Measurements from ENCODE around the gene TNFRSF6B. TPM values are rescaled to one million over a fixed set of nuclear protein-coding genes. Genes with fewer than 3 reads are reported as not detected.

Gene TNFRSF6B
- total RNA-seq, 3 donors from 2014 or later (not counting 1 experiment from before 2014, with no cell fraction given): not detected

DNA sequence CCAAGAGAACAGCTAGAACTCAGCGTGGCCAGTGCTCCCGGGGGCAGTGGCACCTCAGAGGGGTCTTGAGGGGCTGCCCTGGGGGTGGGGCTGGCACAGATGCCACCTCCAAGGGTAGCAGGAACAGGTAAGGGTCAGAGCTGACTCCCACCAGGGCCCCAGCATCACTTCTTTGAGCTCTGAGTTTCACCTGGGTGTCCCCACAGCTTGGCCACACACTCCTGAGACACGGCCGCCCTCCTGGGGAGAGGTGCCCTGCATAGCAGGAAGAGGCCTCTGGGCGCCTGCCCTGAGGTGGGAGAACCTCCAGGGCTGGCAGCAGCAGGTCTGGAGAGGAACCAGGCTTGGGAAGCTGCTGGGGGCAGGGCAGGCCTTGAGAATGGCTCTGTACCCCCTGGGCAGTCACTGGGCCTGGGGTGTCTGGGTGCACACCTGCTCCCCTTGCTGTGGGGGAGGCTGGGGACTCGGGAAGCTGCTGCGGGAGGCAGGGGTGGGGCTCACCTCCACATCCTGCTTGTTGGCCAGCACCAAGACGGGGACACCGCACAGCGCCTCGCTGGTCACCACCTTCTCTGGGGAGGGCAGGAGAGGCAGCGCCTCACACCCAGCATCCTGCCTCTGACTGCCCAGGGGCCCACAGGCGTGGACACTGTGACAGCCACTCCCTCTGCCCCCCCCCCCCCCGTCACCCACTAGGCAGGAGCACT, 5.0 kb downstream of the TNFRSF6B start:
- Histone ChIP-seq H3K9me3 (ENCODE audit: control insufficient read depth, insufficient read depth, low read length) (no peaks in the 10 kb centered on the region), H3K4me1 (ENCODE audit: control insufficient read depth, insufficient read depth, low read length) (peaks cover 34% of the 10 kb centered on the region), H3K27ac (ENCODE audit: low read length) (no peak overlapping the region), H3K36me3 (ENCODE audit: control insufficient read depth, insufficient read depth, low read length) (peaks cover 24% of the 10 kb centered on the region), H3K4me3 (ENCODE audit: low read length) (no peak overlapping the region), H3K27me3 (ENCODE audit: control insufficient read depth, insufficient read depth, low read length) (no peaks in the 10 kb centered on the region)
- H3K4me1 Mint-ChIP-seq: peaks cover 3 to 22% of the 10 kb centered on the region in 2 donors
- no peaks in the 10 kb centered on the region for H3K27me3 Mint-ChIP-seq (ENCODE audit: low read depth in 2 of 2)
- intact Hi-C loops (cut with micrococcal nuclease): no loop called here
- 56% methylated on average over 13 of the region's 14 CpGs for WGBS (ENCODE audit: insufficient coverage)
- no peak for ATAC-seq
- TF ChIP-seq CTCF (IDR thresholded peaks at IDR 0.05): no peak
- no peaks in the 10 kb centered on the region for H3K9me3 Mint-ChIP-seq
- no peak overlapping the region for H3K27ac Mint-ChIP-seq
- no peak for DNase-seq
- H3K4me3 Mint-ChIP-seq: no peak overlapping the region
- H3K36me3 Mint-ChIP-seq: no peaks in the 10 kb centered on the region

- no peak for TF ChIP-seq CTCF (IDR thresholded peaks at IDR 0.05)
- intact Hi-C loops (cut with micrococcal nuclease): no loop called here
- Histone ChIP-seq H3K27ac (ENCODE audit: low read length) (no peak overlapping the region), H3K4me3 (ENCODE audit: low read length) (no peak overlapping the region), H3K36me3 (ENCODE audit: control insufficient read depth, insufficient read depth, low read length) (peaks cover 24% of the 10 kb centered on the region), H3K9me3 (ENCODE audit: control insufficient read depth, insufficient read depth, low read length) (no peaks in the 10 kb centered on the region), H3K27me3 (ENCODE audit: control insufficient read depth, insufficient read depth, low read length) (no peaks in the 10 kb centered on the region), H3K4me1 (ENCODE audit: control insufficient read depth, insufficient read depth, low read length) (peaks cover 34% of the 10 kb centered on the region)
- WGBS (ENCODE audit: insufficient coverage): 95% methylated on average over 16 of the region's 16 CpGs
- peaks cover 8 to 25% of the 10 kb centered on the region in 2 donors for H3K4me1 Mint-ChIP-seq
- no peaks in the 10 kb centered on the region for H3K27me3 Mint-ChIP-seq (ENCODE audit: low read depth in 2 of 2)
- H3K36me3 Mint-ChIP-seq: no peaks in the 10 kb centered on the region
- no peak overlapping the region for H3K27ac Mint-ChIP-seq
- H3K9me3 Mint-ChIP-seq: no peaks in the 10 kb centered on the region
- ATAC-seq (no peak), DNase-seq (no peak)
- no peak overlapping the region for H3K4me3 Mint-ChIP-seq
Measured at GRCh38 chr20:63702036-63702665, 5.7 kb downstream of the TNFRSF6B start.

DNA sequence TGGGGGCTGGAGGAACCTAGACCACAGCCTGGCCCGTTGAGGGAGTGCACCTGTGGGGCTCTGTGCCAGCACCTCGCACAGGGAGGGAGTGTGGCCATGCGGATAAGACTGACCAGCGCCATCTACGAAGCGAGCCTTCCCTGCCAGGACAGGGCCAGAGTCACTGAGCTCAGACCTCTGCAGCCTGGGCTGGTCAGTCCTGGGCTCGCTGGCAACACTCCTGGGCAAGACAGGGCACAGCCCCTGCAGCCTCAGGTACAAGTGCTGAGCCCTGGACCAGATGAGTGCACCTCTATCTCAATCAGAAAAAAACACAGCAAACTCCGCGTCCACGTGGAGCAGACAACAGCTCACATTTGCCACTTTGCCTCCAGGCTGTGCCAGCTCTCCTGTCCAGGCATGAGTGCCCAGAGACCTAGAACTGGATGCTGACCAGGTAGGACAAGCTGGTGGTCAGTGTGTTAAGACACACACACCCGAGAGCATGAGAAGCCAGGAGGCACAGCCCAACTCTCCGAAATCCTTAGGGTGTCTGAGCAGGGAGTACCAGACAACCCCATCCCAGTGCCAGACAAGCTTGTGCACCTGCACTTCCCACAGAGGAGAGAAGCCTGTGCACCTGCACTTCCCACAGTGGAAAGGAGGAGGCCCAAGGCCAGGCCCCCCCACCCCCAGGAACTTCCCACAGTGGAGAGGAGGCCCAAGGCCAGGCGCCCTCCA, 6.5 kb downstream of the TNFRSF6B start:
- H3K9me3 ChIP-seq (ENCODE audit: control insufficient read depth, insufficient read depth, low read length): no peaks in the 10 kb centered on the region
- no peak overlapping the region for H3K27ac Mint-ChIP-seq
- intact Hi-C loops (cut with micrococcal nuclease): no loop called here
- H3K27me3 Mint-ChIP-seq (ENCODE audit: low read depth in 2 of 2): no peaks in the 10 kb centered on the region
- peaks cover 8 to 22% of the 10 kb centered on the region in 2 donors for H3K4me1 Mint-ChIP-seq
- H3K27ac ChIP-seq (ENCODE audit: low read length): no peak overlapping the region
- H3K9me3 Mint-ChIP-seq: no peaks in the 10 kb centered on the region
- ATAC-seq: no peak
- H3K4me3 Mint-ChIP-seq: no peak overlapping the region
- no peak overlapping the region for H3K4me3 ChIP-seq (ENCODE audit: low read length)
- 91% methylated on average over 12 of the region's 13 CpGs for WGBS (ENCODE audit: insufficient coverage)
- no peak for TF ChIP-seq CTCF (IDR thresholded peaks at IDR 0.05)
- peaks cover 28% of the 10 kb centered on the region for H3K4me1 ChIP-seq (ENCODE audit: control insufficient read depth, insufficient read depth, low read length)
- no peak for DNase-seq
- no peaks in the 10 kb centered on the region for H3K27me3 ChIP-seq (ENCODE audit: control insufficient read depth, insufficient read depth, low read length)
- no peaks in the 10 kb centered on the region for H3K36me3 Mint-ChIP-seq
- peaks cover 24% of the 10 kb centered on the region for H3K36me3 ChIP-seq (ENCODE audit: control insufficient read depth, insufficient read depth, low read length)

Data from natural killer cell (primary cell).